HCT116 (cell line): ENCODE measurements around the gene FCHSD2. TPM values are rescaled to one million over a fixed set of nuclear protein-coding genes. Genes with fewer than 3 reads are reported as not detected.

ENCODE experiments used
- ATAC-seq: fragments of 200-7000 bp; cut with Tn5 transposase; 2 replicates; pipeline ENCODE4 v1.9.1; 2020; ENCODE audit warnings: mild to moderate bottlenecking, moderate library complexity
- BruUV-seq: library from RNA; stranded (reverse); fragments of 400-500 nt; replicated peaks from 2 replicates; lab custom pipeline; 2021; lab: Mats Ljungman, UMichigan
- CTCF ChIA-PET: fragments of 300-600 bp; sonication (Branson Sonifier 250); formaldehyde crosslinking; loops from one replicate; lab custom pipeline; 2021; ENCODE audit warnings: antibody characterized with exemption; lab: Charles Lee
- POLR2A ChIA-PET: fragments of 300-600, 350-600 bp; sonication (Branson Sonifier 250); formaldehyde crosslinking; loops from one replicate; lab custom pipeline; 2021; ENCODE audit warnings: antibody characterized with exemption; lab: Charles Lee
- RAD21 ChIA-PET, 2 experiments: fragments of 300-600 bp; sonication (Branson Sonifier 250); formaldehyde crosslinking; loops; one replicate each; lab custom pipeline; 2023; ENCODE audit warnings: low total read pairs in 2 of 2; ENCODE audit not compliant: uncharacterized antibody in 2 of 2, unreplicated experiment in 2 of 2, low non-redundant PET in 1 of 2; lab: Charles Lee
- DNase-seq: peaks from one replicate; pipeline ENCODE4 v3.0.0-alpha.2; 2010; ENCODE audit warnings: low read depth, low spot score
- H2AFZ ChIP-seq: fragments of 200-600 bp; shearing (Covaris generic), sonication (generic); 2 replicates; pipeline ENCODE4 v1.6.1; 2017; ENCODE audit warnings: low read depth, mixed run types, mixed read lengths, antibody characterized with exemption, low read length; ENCODE audit not compliant: poor library complexity, severe bottlenecking
- H3K27ac ChIP-seq: 2 replicates; pipeline ENCODE4 v1.5.1; 2012; ENCODE audit warnings: low read depth, low read length
- H3K27me3 ChIP-seq: fragments of 200-600 bp; sonication (generic); 2 replicates; pipeline ENCODE4 v1.6.1; 2016; ENCODE audit warnings: mixed run types, low read length, mixed read lengths; ENCODE audit not compliant: insufficient read depth
- H3K36me3 ChIP-seq, 2 experiments: fragments of 200-500 bp in 1 of 2; fragments of 200-600 bp in 1 of 2; sonication (Bioruptor generic) in 1 of 2; sonication (generic) in 1 of 2; 2 replicates each; pipeline versions ENCODE4 v1.5.1 to v1.6.1; 2014 to 2016; ENCODE audit warnings: low read length in 2 of 2, inconsistent platforms in 1 of 2, mixed read lengths in 1 of 2, mixed run types in 1 of 2; ENCODE audit not compliant: insufficient read depth in 2 of 2, control insufficient read depth in 1 of 2
- H3K4me1 ChIP-seq, 2 experiments: fragments of 200-600 bp in 1 of 2; sonication (generic) in 1 of 2; 2 replicates each; pipeline versions ENCODE4 v1.5.1 to v1.6.1; 2012 to 2017; ENCODE audit warnings: low read length in 2 of 2, inconsistent platforms in 1 of 2, mild to moderate bottlenecking in 1 of 2, mixed read lengths in 1 of 2, mixed run types in 1 of 2, moderate library complexity in 1 of 2; ENCODE audit not compliant: insufficient read depth in 2 of 2, control insufficient read depth in 1 of 2
- H3K4me2 ChIP-seq: fragments of 200-600 bp; sonication (generic); 2 replicates; pipeline ENCODE4 v1.6.1; 2017; ENCODE audit warnings: mixed run types, low read length, mixed read lengths
- H3K4me3 ChIP-seq, 2 experiments: fragments of 200-600 bp in 1 of 2; sonication (generic) in 1 of 2; replicated peaks in 1 of 2; 2 replicates each; pipeline ENCODE4 v1.5.1; 2011 to 2016; ENCODE audit warnings: low read length in 2 of 2, control low read depth in 1 of 2, low read depth in 1 of 2, mild to moderate bottlenecking in 1 of 2, mixed read lengths in 1 of 2, mixed run types in 1 of 2
- H3K79me2 ChIP-seq: fragments of 200-600 bp; sonication (generic); 2 replicates; pipeline ENCODE4 v1.6.1; 2017; ENCODE audit warnings: mild to moderate bottlenecking, mixed run types, low read length, moderate library complexity, mixed read lengths; ENCODE audit not compliant: insufficient read depth
- H3K9ac ChIP-seq: fragments of 200-600 bp; sonication (generic); 2 replicates; pipeline ENCODE4 v1.6.1; 2016; ENCODE audit warnings: low read length, mixed read lengths
- H3K9me2 ChIP-seq: fragments of 200-600 bp; sonication (generic), shearing (Covaris generic); 2 replicates; pipeline ENCODE4 v1.6.1; 2017; ENCODE audit warnings: mixed run types, mild to moderate bottlenecking, moderate library complexity; ENCODE audit not compliant: insufficient read depth
- H3K9me3 ChIP-seq, 2 experiments: fragments of 200-500 bp in 1 of 2; fragments of 200-600 bp in 1 of 2; sonication (Bioruptor generic) in 1 of 2; sonication (generic) in 1 of 2; 2 replicates each; pipeline ENCODE4 v1.6.1; 2014 to 2017; ENCODE audit warnings: low read length in 2 of 2, mixed read lengths in 2 of 2, inconsistent platforms in 1 of 2, low read depth in 1 of 2, mild to moderate bottlenecking in 1 of 2, mixed run types in 1 of 2, moderate library complexity in 1 of 2; ENCODE audit not compliant: control insufficient read depth in 1 of 2, insufficient read depth in 1 of 2
- H4K20me1 ChIP-seq: fragments of 200-600 bp; sonication (generic), shearing (Covaris generic); 2 replicates; pipeline ENCODE4 v1.6.1; 2017; ENCODE audit warnings: mixed run types, mild to moderate bottlenecking, moderate library complexity; ENCODE audit not compliant: insufficient read depth
- CBX3 ChIP-seq: IDR thresholded peaks from 2 replicates; pipeline ENCODE4 v1.6.1; 2012; ENCODE audit warnings: low read depth
- CTCF ChIP-seq, 3 experiments: fragments of 200-600 bp in 1 of 3; sonication (generic) in 1 of 3; IDR thresholded peaks in 2 of 3; conservative IDR thresholded peaks in 1 of 3; 2 replicates each; pipeline ENCODE4 v1.5.1; 2012 to 2017; ENCODE audit warnings: low read depth in 2 of 3, low read length in 2 of 3, antibody characterized with exemption in 1 of 3, borderline replicate concordance in 1 of 3, control low read depth in 1 of 3, mild to moderate bottlenecking in 1 of 3, mixed read lengths in 1 of 3, mixed run types in 1 of 3, moderate library complexity in 1 of 3; ENCODE audit not compliant: insufficient read depth in 1 of 3
- EZH2 ChIP-seq: fragments of 200-600 bp; sonication (generic); IDR thresholded peaks from 2 replicates; pipeline ENCODE4 v1.6.1; 2017; ENCODE audit warnings: antibody characterized with exemption, mixed run types
- EZH2phosphoT487 ChIP-seq: fragments of 200-600 bp; IDR thresholded peaks from 2 replicates; pipeline ENCODE4 v1.6.1; 2018; ENCODE audit warnings: antibody characterized with exemption, borderline replicate concordance
- JUND ChIP-seq: IDR thresholded peaks from 2 replicates; pipeline ENCODE4 v1.6.1; 2012
- POLR2A ChIP-seq: IDR thresholded peaks from 2 replicates; pipeline ENCODE4 v1.7.0; 2011; ENCODE audit warnings: borderline replicate concordance; ENCODE audit not compliant: insufficient read depth, insufficient read length; ENCODE audit errors: extremely low read depth
- SIN3A ChIP-seq: IDR thresholded peaks from 2 replicates; pipeline ENCODE4 v1.6.1; 2012; ENCODE audit warnings: low read depth
- SP1 ChIP-seq: IDR thresholded peaks from 2 replicates; pipeline ENCODE4 v1.6.1; 2012; ENCODE audit warnings: low read depth
- YY1 ChIP-seq: IDR thresholded peaks from 2 replicates; pipeline ENCODE4 v1.6.1; 2011; ENCODE audit warnings: low read length, low read depth, moderate library complexity, mild to moderate bottlenecking; ENCODE audit not compliant: insufficient replicate concordance; ENCODE audit errors: extremely low read depth
- ZNF274 ChIP-seq: fragments of 200-500 bp; sonication (Bioruptor generic); IDR thresholded peaks from 2 replicates; pipeline ENCODE4 v1.6.1; 2014; ENCODE audit warnings: mild to moderate bottlenecking, low read depth, low read length, inconsistent platforms
- intact Hi-C: fragments of 100-400 bp; cut with micrococcal nuclease; formaldehyde crosslinking; loops from 2 replicates; pipeline ENCODE4 v1.10.0; 2022
- total RNA-seq: library from RNA; stranded (reverse); gene quantifications from one replicate; pipeline ENCODE4 v1.2.1, GENCODE V29; 2021; ENCODE audit not compliant: unreplicated experiment
- TF ChIP-seq, protein P1 (sequence below): IDR thresholded peaks from 2 replicates; pipeline ENCODE4 v1.6.1; 2012
- TF ChIP-seq, protein P2 (sequence below): IDR thresholded peaks from 2 replicates; pipeline ENCODE4 v1.6.1; 2012; ENCODE audit warnings: low read depth

The FCHSD2 gene
- total RNA-seq, 1 experiment from 2014 or later: 15.0 TPM

DNA sequence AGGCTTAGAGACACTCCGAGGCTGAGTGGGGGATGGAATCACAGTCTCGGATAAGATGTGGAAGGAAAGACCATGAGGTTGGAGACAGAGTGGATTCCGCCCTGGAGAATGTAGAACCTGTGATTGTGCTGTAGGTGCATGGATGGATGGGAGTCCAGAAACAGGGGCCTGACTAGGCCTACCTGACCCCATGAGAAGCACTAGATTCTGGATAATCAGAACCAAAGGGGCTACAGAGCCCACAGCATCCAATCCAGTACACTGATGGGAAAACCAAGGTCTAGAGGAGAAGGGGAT, 32.3 kb upstream of the FCHSD2 start:
- Histone ChIP-seq H3K9me2 (no peaks in the 10 kb centered on the region), H3K27me3 (no peaks in the 10 kb centered on the region), H3K4me3 (no peak overlapping the region), H3K4me2 (no peak overlapping the region), H3K27ac (no peak overlapping the region), H3K36me3 (no peaks in the 10 kb centered on the region), H2AFZ (no peak overlapping the region), H3K4me1 (peaks cover 0 to 11% of the 10 kb centered on the region in 2 experiments; a peak in 1 of 4 replicates), H4K20me1 (no peaks in the 10 kb centered on the region), H3K9ac (no peak overlapping the region), H3K79me2 (no peaks in the 10 kb centered on the region), H3K9me3 (no peaks in the 10 kb centered on the region)
- POLR2A ChIA-PET: no interaction called here
- ATAC-seq (no peak), DNase-seq (no peak)
- BruUV-seq: no TSS peak
- no peak for TF ChIP-seq CTCF (IDR thresholded peaks at IDR 0.05 in 2 of 3, conservative IDR thresholded peaks at IDR 0.05 in 1 of 3; ENCODE audit: borderline replicate concordance in 1 of 3, insufficient read depth in 1 of 3, low read depth in 2 of 3, low read length in 2 of 3)
- no peak for TF ChIP-seq SIN3A
- TF ChIP-seq JUND: no peak
- TF ChIP-seq EZH2: no peak
- TF ChIP-seq, protein P1, sequence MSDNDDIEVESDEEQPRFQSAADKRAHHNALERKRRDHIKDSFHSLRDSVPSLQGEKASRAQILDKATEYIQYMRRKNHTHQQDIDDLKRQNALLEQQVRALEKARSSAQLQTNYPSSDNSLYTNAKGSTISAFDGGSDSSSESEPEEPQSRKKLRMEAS: no peak
- TF ChIP-seq CBX3: no peak
- TF ChIP-seq, protein P2, sequence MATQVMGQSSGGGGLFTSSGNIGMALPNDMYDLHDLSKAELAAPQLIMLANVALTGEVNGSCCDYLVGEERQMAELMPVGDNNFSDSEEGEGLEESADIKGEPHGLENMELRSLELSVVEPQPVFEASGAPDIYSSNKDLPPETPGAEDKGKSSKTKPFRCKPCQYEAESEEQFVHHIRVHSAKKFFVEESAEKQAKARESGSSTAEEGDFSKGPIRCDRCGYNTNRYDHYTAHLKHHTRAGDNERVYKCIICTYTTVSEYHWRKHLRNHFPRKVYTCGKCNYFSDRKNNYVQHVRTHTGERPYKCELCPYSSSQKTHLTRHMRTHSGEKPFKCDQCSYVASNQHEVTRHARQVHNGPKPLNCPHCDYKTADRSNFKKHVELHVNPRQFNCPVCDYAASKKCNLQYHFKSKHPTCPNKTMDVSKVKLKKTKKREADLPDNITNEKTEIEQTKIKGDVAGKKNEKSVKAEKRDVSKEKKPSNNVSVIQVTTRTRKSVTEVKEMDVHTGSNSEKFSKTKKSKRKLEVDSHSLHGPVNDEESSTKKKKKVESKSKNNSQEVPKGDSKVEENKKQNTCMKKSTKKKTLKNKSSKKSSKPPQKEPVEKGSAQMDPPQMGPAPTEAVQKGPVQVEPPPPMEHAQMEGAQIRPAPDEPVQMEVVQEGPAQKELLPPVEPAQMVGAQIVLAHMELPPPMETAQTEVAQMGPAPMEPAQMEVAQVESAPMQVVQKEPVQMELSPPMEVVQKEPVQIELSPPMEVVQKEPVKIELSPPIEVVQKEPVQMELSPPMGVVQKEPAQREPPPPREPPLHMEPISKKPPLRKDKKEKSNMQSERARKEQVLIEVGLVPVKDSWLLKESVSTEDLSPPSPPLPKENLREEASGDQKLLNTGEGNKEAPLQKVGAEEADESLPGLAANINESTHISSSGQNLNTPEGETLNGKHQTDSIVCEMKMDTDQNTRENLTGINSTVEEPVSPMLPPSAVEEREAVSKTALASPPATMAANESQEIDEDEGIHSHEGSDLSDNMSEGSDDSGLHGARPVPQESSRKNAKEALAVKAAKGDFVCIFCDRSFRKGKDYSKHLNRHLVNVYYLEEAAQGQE: no peak
- no peak for TF ChIP-seq POLR2A
- TF ChIP-seq EZH2phosphoT487: no peak
- TF ChIP-seq ZNF274: no peak
- no peak for TF ChIP-seq YY1
- no peak for TF ChIP-seq SP1
- RAD21 ChIA-PET: no interaction called here
- CTCF ChIA-PET: no interaction called here
- intact Hi-C loops: no loop called here
